KMS-11 (cell line): Measurements from ENCODE around the gene DHRS13.

Experiments
- H2AFZ ChIP-seq: fragments of 200-600 bp; sonication (generic); 2 replicates; pipeline ENCODE4 v1.6.1; 2016; ENCODE audit warnings: antibody characterized with exemption, mixed run types, low read depth
- H3K27ac ChIP-seq: fragments of 200-600 bp; sonication (generic); 2 replicates; pipeline ENCODE4 v1.6.1; 2016; ENCODE audit warnings: mild to moderate bottlenecking, mixed run types
- H3K27me3 ChIP-seq: fragments of 200-600 bp; sonication (generic); 2 replicates; pipeline ENCODE4 v1.6.1; 2017; ENCODE audit warnings: mild to moderate bottlenecking, low read depth, mixed run types, moderate library complexity; ENCODE audit not compliant: insufficient read depth
- H3K36me3 ChIP-seq: fragments of 200-600 bp; sonication (generic); 2 replicates; pipeline ENCODE4 v1.6.1; 2017; ENCODE audit warnings: mild to moderate bottlenecking, mixed run types; ENCODE audit not compliant: insufficient read depth
- H3K4me1 ChIP-seq: fragments of 200-600 bp; sonication (generic); 2 replicates; pipeline ENCODE4 v1.6.1; 2016; ENCODE audit warnings: mild to moderate bottlenecking, low read depth, mixed run types; ENCODE audit not compliant: poor library complexity, severe bottlenecking
- H3K4me2 ChIP-seq: fragments of 200-600 bp; sonication (generic); 2 replicates; pipeline ENCODE4 v1.7.0; 2016; ENCODE audit warnings: mild to moderate bottlenecking, mixed run types
- H3K4me3 ChIP-seq: fragments of 200-600 bp; sonication (generic); IDR thresholded peaks from 2 replicates; pipeline ENCODE4 v1.6.1; 2017; ENCODE audit warnings: low read depth, low read length, mixed read lengths; ENCODE audit not compliant: insufficient read depth
- H3K79me2 ChIP-seq: fragments of 200-600 bp; sonication (generic); 2 replicates; pipeline ENCODE4 v1.6.1; 2016; ENCODE audit warnings: low read depth, mixed run types; ENCODE audit not compliant: insufficient read depth
- H3K9ac ChIP-seq: fragments of 200-600 bp; sonication (generic); 2 replicates; pipeline ENCODE4 v1.6.1; 2016; ENCODE audit warnings: mild to moderate bottlenecking, mixed run types
- H4K20me1 ChIP-seq: fragments of 200-600 bp; sonication (generic); 2 replicates; pipeline ENCODE4 v1.6.1; 2016; ENCODE audit warnings: mild to moderate bottlenecking, mixed run types; ENCODE audit not compliant: insufficient read depth
- TF ChIP-seq, protein P1 (sequence below): fragments of 200-600 bp; sonication (generic); conservative IDR thresholded peaks from 2 replicates; pipeline ENCODE4 v1.6.1; 2017; ENCODE audit warnings: low read depth, mild to moderate bottlenecking, antibody characterized with exemption, low read length, moderate library complexity, mixed read lengths

The DHRS13 gene

DNA sequence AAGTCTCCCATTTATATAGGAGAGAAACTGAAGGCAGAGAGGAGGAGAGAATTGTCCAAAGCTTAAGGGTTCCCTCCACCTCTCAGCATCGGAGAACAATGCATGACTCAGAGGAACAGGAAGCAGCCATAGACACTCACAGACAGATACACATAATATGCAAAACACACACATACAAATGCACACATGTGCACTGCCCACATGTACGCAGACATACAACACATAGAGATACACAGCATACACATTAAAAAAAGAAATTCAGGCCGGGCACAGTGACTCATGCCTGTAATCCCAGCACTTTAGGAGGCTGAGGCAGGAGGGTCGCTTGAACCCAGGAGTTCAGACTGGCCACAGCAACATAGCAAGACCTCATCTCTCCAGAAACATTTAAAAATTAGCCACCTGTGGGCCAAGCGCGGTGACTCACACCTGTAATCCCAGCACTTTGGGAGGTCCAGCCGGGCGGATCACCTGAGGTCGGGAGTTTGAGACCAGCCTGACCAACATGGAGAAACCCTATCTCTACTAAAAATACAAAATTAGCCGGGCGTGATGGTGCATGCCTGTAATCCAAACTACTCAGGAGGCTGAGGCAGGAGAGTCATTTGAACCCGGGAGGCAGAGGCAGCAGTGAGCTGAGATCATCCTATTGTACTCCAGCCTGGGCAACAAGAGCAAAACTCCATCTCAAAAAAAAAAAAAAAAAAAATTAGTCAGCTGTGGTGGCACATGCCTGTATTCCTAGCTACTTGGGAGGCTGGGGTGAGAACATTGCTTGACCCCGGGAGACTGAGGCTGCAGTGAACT is 36.7 kb downstream of the DHRS13 start:
- TF ChIP-seq, protein P1, sequence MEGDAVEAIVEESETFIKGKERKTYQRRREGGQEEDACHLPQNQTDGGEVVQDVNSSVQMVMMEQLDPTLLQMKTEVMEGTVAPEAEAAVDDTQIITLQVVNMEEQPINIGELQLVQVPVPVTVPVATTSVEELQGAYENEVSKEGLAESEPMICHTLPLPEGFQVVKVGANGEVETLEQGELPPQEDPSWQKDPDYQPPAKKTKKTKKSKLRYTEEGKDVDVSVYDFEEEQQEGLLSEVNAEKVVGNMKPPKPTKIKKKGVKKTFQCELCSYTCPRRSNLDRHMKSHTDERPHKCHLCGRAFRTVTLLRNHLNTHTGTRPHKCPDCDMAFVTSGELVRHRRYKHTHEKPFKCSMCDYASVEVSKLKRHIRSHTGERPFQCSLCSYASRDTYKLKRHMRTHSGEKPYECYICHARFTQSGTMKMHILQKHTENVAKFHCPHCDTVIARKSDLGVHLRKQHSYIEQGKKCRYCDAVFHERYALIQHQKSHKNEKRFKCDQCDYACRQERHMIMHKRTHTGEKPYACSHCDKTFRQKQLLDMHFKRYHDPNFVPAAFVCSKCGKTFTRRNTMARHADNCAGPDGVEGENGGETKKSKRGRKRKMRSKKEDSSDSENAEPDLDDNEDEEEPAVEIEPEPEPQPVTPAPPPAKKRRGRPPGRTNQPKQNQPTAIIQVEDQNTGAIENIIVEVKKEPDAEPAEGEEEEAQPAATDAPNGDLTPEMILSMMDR = no peak
- no peak overlapping the region for H3K4me3 ChIP-seq
- no peak overlapping the region for H3K9ac ChIP-seq
- H3K4me1 ChIP-seq = no peaks in the 10 kb centered on the region
- H3K27ac ChIP-seq = no peak overlapping the region
- no peaks in the 10 kb centered on the region for H3K27me3 ChIP-seq
- H2AFZ ChIP-seq = no peak overlapping the region
- no peak overlapping the region for H3K4me2 ChIP-seq
- no peaks in the 10 kb centered on the region for H4K20me1 ChIP-seq
- no peaks in the 10 kb centered on the region for H3K79me2 ChIP-seq
- H3K36me3 ChIP-seq = no peaks in the 10 kb centered on the region

DNA sequence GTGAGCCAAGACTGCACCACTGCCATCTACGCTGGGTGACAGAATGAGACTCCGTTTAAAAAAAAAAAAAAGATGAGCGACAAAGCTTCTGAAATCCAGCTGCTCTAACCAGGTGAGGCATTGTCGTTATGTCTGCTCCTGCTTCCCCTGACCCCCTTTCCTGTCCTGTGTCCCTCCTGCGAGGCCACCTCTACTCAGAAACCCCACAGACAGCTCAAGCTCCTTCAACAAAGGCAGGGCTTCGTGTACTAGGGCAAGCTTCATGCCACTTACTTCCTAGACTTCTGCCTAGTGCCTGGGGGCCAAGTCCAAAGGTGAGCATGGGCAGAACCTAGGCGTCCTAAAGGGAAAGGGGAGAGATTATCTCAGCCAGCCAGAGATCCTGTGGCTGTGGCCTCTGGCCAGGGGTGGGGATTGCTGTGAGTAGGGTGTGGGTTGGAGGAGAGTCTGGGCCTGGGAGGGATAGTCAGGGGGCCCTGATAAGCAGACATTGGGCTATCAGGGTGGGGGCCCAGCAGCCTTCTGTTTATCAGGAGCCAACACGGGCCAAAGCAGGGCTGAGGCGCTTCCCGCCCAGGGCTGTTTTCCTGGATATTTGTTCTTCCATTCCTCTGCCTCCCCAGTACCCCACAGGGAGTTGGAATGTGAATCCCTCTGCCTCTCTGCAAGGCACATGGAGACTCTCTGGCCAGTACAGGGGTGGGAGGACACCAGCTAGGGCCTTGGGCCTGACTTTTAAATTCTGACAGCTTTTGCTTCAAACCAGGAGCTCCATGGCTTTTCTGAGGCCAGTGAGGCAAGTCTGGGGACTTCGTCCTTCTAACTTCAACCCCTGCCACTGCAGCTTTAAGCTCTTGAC is 37.7 kb downstream of the DHRS13 start:
- TF ChIP-seq, protein P1 = no peak
- Histone ChIP-seq H4K20me1 (no peaks in the 10 kb centered on the region), H3K4me1 (no peaks in the 10 kb centered on the region), H3K27ac (no peak overlapping the region), H3K36me3 (no peaks in the 10 kb centered on the region), H3K4me3 (no peak overlapping the region), H2AFZ (no peak overlapping the region), H3K27me3 (no peaks in the 10 kb centered on the region), H3K4me2 (no peak overlapping the region), H3K9ac (no peak overlapping the region), H3K79me2 (no peaks in the 10 kb centered on the region)

- H3K4me2 ChIP-seq = no peak overlapping the region
- H3K4me3 ChIP-seq = no peak overlapping the region
- H3K4me1 ChIP-seq = no peaks in the 10 kb centered on the region
- no peaks in the 10 kb centered on the region for H3K79me2 ChIP-seq
- no peaks in the 10 kb centered on the region; the same call in 1 of the 2 replicates for H3K36me3 ChIP-seq
- no peak overlapping the region for H3K27ac ChIP-seq
- H3K27me3 ChIP-seq = no peaks in the 10 kb centered on the region
- no peaks in the 10 kb centered on the region for H4K20me1 ChIP-seq
- no peak overlapping the region for H3K9ac ChIP-seq
- H2AFZ ChIP-seq = no peak overlapping the region
- TF ChIP-seq, protein P1 = no peak
Measured at GRCh38 chr17:28863953-28864352, 38.9 kb downstream of the DHRS13 start.

- Histone ChIP-seq H3K9ac (no peak overlapping the region), H4K20me1 (no peaks in the 10 kb centered on the region), H3K4me3 (no peak overlapping the region), H3K27ac (no peak overlapping the region), H3K79me2 (no peaks in the 10 kb centered on the region), H3K4me1 (no peaks in the 10 kb centered on the region), H2AFZ (no peak overlapping the region), H3K4me2 (no peak overlapping the region), H3K27me3 (no peaks in the 10 kb centered on the region), H3K36me3 (no peaks in the 10 kb centered on the region; the same call in 1 of the 2 replicates)
- TF ChIP-seq, protein P1 = no peak
Measured at GRCh38 chr17:28862561-28862960, 40.3 kb downstream of the DHRS13 start.
